ENCODE data around the gene MIGA1.
"Not testable (repeated sequence)": the region's sequence is repeated elsewhere in the genome, so short reads cannot be mapped to it uniquely, and the experiment has no call there.

Gene MIGA1, protein sequence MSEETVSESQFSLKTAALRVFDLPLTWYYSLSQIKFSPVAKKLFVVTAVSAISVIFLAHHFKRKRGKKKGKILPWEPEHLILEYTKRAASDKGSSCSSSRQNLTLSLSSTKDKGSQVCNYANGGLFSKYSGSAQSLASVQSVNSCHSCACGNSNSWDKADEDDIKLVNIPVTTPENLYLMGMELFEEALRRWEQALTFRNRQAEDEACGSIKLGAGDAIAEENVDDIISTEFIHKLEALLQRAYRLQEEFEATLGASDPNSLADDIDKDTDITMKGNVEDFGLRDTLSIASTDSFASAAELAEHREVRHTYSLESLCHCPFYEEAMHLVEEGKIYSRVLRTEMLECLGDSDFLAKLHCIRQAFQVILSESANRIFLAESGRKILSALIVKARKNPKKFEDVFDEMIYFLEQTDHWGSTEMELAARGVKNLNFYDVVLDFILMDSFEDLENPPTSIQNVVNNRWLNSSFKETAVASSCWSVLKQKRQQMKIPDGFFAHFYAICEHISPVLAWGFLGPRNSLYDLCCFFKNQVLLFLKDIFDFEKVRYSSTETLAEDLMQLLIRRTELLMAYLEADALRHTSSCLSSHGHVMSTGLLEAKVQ

DNA sequence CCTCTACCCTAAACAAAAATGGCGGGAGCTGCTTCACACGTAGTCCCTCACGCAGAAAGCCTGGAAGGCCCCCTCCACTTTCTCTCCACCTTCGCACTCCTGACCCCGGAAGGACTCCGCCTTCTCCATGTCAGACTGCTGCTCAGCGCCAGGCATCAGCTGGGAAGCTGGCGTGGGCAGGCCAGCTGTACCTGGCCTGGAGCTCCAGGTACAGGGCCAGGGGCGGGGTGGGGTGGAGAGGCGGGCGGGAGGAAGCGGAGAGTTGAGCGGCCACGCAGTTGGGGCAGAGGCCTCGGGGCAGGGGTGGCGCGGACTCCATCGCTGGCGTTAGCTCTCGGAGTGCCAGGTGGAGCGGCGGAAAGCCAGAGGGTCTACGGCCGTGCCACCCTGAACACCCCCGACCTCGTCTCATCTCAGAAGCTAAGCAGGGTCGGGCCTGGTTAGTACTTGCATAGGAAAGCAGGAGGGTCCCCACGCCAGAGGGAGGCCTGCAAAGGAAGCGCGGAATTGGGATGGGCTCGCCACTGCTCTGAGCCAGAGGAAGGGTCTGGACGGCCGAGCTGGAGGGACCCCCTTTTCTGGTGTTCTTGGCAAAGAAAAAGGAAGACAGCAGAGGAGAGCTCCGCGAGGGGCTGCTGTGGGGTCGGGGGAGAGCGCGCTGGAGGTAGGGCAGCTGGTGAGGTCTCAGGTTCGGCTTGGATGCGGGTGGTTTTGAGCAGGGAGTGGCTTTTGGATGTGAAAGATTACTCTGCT, at the start of gene MIGA1:
Gene MIGA1, plus strand, starts transcription at position 121 of the 753 bp plus-strand sequence. CDS start 3,604 bp downstream, outside the sequence.
- no peak for DNase-seq

DNA sequence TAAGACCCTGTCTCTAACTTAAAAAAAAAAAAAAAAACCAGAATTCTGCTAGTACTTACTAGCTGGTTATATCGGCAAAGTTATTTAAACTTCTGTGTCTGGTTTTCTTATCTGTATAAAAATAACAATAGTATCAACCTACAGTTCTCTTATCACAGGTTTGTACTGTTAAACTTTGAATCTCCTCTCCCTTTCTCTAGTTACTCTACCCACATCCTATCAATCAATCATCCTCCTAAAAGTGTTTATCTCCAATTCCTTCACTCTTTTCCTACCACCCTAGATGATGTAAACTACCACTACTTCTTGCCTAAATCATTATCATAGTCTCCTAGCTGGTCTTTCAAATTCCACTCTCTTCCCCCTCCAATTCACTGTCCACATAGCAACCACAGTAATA, 47.4 kb upstream of the MIGA1 start:
- no peak for DNase-seq

DNA sequence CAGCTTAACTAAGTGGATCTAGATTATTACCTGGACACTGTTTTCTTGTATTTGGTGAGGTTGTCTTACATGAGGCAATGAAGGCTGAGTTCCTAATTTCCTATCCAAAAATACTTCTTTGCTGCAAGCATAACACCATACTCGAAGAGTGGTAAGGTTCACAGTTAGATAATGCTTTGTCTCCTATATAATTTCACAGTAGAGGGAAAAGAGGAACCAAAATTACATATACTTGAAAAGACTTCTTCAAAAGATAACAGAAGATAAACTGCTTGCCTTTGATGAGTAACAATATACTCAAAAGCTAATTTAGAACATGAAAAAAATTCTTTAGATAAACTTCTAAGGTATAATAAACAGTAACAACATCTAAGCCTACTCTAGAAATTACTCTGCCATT, 40.2 kb upstream of the MIGA1 start:
- no peak for DNase-seq

DNA sequence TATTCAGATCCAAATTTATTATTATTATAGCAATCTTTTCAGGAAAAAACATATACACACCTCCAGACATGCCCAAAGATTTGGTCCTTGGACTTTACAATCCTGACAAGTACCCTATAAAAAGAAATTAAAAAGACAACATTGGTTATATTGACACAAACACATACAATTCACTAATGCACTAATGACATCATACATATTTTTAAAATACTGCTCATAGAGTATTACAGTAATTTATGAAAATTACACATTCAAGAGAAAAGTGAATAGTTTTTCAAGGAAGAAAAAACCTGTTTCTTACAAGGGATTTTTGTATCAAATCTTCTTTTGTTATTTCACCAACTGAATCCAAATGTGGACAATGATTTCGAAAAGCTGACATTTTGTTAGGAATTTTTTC, 38.1 kb upstream of the MIGA1 start:
- no peak for DNase-seq

DNA sequence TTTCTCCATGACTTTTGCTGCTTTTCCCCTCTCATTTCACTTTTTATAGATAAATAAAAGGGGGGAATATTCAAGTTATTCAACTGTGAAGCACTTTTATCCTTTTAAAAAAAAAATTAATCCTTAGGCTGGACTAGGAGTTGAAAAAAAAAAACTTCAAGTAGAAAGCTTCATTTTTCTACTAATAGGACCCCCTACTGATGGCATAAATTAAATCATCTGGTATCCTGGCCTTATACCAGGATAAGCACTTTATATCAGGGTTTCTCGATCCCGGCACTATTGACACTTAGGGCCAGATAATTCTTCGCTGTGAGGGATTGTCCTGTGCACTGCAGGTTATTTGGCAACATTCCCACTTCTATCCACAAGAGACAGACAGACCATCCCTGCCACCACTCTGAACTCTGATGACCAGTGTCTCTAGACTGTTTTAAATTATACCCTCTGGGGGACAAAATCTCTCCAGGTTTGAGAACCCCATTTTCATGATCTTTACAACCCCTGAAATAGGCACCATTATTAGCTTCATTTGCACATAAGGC, 37.4 kb upstream of the MIGA1 start:
- DNase-seq = no peak

DNA sequence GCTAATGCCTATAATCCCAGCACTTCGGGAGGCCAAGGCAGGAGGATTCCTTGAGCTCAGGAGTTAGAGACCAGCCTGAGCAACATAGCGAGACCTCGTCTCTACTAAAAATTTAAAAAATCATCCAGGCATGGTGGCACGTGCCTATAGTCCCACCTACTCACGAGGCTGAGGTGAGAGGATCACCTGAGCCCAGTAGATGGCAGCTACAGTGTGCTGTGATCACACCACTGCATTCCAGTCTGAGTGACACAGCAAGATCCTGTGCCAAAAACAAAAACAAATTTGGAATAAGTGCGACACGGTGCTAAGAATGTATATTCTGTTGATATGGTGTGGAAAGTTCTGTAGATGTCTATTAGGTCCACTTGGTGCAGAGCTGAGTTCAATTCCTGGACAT, 34.9 kb upstream of the MIGA1 start:
- no peak for DNase-seq

DNA sequence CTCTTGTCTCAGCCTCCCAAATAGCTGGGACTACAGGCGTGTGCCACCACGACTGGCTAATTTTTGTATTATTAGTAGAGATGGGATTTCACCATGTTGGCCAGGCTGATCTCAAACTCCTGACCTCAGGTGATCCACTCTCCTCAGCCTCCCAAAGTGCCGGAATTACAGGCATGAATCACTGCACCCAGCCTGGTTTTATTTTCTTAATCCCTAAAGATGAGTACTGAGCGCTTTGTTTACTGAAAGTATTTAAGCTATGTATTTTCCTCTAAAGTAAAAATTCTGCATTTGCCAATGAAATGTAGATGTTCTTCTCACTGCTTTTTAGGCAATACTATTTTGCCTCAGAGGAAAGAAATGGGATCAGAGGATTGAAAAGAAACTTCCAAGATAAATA, 30.0 kb upstream of the MIGA1 start:
- DNase-seq = not testable (repeated sequence)

DNA sequence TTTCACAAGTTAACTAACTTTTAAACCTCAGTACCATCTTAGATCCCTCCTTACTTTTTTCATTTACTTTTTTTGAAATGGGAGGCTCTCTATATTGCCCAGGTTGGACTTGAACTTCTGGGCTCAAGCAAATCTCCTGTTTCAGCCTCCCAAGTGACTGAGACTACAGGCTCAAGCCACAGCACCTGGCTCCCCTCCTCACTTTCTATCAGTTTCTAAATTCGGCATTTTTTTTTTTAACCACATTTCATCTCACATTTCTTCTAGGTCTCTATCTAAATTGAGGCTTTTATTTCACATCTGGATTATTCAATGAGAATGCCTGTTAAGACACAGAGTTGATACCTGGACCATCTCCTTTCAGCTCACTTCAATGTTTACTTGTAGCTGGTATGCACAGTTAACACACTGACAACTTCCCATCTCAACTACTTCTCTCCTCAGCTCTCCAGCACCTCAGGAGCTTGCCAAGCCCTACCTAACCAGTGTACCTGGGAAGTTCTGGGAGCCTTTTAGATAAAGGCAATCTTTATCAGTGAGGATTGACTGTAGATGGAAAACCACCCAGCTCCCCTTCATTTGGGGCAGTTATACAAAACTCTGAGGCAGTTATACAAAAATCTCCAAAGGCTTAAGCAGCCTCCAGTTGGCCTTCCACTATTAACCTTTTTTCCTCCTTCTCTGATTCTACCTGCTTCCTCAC, 23.2 kb upstream of the MIGA1 start:
- DNase-seq = no peak

DNA sequence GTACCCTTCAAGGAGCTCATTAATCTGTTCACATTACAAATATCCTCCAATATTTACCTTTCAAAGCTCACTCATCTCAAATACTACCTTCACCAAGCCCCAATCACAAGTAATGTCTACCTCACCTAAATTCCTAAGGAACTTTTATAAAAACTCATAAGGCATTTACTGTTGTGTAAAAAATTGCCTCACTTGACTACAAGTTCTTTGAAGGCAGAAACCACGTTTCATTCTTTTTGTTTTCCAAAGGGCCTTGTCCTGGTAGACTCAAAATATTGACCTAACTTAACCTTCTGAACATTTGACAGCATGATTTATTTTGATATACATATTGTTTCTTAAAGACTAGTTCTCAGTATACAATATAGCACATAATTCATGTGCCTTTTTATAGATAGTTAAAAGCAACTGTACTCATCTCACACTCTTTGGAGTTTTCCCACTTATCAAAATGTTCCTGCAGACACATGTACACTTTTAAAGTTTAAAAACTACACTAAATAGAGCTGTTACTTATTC, 22.3 kb upstream of the MIGA1 start:
- no peak for DNase-seq

DNA sequence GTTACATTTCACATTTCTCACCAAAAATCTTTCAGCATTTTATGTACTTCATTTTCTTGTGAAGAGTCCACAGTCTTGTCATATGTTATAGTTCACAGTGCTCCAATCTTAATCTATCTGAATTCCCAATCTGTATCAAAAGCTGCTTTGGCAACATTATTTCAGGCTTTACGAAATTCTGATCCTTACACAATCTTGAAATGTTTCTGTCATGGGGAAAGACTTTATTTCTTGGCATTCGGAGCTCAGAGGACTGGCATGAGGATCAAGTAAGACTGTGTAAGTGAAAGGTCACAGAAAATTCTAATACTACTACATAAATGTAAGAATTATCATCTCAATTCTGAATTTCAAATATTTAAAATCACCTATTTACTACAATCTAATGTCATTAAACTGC, 21.8 kb upstream of the MIGA1 start:
- no peak for DNase-seq

DNA sequence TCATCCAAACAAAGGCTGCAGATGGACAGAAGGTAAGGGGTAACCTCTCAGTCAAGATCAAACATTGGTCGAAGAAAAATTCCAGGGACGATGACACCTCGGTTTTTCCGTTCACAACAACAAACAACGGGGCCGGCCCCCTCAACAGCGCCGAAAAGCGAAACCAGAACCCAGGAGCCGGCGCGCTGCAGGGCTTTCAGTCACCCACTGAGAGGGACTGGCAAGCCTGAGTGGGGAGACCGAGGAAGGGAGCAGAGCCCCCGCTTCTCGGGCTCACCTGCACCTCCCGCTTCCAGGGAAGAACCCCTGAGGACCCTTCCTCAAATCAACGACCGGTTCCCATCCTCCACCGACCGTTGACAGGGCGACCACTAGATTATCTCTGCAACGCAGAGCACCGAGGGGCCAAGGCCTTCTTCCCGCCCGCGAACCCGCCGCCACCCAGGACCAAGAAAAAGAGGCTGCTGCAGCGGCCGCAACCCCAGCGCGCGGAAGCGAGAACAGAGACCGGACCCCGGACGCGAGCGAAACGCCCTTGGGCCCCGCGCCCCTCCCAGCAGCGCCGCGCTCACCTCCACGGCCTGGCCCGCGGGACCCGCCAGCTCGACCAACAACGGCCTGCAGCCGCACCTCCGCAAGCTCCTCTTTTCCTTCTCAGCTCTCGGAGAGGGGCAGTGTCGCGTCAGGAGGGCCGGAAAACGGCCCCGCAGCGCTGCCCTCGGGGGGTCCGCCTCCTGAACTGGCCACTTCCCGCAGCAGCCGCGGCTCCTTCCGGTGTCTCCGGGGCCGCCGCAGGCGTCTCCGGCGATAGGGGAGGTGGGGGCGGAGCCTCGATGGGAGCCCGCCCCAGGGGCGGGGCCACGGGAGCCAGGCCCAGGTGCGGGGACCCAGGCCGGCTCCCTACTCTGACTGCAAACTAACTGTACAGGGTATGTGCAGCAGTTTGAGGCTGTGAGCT, 20.1 kb upstream of the MIGA1 start, which contains the start of gene USP33:
Gene USP33, minus strand, starts transcription at position 782 of the 958 bp plus-strand sequence. CDS start 18,155 bp downstream, outside the sequence.
- no peak for DNase-seq

DNA sequence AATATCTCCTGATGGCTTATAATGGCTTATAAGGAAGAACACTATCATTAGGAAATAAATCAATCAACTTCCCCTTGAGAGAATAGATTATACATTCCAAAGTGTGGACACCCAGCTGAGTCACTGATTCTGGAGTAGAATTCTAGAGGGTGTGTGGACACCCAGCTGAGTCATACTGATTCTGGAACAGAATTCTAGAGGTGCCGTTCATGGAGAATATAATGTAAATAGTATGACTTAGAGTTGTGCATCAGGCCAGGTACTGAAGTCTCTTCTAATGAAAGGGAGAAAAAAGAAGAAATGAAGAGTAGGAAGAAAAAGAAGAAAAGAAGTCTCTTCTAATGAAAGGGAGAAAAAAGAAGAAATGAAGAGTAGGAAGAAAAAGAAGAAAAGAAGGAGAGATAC, 17.4 kb upstream of the MIGA1 start:
- DNase-seq = no peak

DNA sequence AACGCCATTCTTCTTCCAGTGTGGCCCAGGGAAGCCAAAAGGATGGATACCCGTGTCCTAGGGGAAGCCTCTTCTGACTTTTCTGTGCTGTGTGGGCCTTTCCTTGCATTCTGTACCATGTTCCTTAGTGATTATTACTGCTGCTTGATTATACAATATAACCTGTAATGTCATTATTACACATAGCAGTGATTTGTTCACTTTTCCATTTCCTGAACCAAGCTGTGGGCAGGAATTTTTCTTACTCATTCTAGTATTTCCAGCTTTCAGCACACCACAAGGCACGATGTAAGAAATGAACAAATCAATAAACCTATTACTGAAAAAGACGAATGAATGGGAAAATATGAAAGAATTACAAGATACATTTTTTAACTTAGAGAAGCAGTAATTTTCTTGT, 11.4 kb upstream of the MIGA1 start:
- no peak for DNase-seq

DNA sequence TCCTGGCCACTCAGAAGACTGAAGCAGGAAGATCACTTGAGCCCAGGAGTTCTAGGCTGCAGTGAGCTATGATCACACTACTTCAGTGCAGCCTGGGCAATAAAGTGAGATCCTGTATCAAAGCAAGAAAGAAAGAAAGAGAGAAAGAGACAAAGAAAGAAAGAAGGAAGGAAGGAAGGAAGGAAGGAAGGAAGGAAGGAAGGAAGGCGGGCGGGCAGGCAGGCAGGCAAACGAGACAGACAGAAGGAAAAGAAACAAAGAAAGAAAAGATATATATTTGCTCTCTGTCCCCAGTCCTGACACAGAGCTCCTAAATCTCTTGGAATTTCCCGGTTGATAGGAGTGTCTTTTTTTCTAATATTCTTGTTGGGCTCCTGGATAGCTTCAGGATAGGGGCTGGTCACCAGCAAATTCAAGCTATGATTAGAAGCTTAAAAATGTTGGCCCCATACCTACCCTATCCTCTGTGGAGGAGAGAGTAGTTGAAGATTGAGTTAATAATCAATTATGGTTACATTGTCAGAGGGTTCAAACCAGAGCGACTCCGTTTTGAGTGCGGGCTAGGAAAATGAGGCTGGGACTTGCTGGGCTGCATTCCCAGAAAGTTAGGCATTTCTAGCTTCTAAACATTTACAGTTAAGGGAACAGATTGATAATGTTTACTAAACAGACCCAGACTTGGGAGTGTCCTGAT, 3.3 kb upstream of the MIGA1 start:
- no peak for DNase-seq

DNA sequence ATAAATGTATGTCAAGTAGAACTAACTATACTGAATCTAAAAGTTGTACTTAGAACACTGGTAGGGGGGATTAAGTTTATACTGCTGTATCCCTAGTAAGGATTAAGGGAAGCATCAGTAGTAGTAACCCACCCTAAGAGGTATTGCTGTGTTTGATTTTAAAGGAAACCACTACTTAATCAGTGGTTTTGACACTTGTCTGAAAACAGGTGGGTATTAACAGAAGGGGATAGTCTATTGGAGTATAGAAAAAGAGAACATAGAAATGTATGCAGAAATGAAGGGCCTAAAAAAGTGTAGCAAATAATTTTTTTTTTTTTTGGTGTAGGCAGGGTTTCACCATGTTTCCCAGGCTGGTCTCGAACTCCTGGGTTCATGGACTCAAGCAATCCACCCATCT, 2.2 kb downstream of the MIGA1 start:
- DNase-seq = no peak

DNA sequence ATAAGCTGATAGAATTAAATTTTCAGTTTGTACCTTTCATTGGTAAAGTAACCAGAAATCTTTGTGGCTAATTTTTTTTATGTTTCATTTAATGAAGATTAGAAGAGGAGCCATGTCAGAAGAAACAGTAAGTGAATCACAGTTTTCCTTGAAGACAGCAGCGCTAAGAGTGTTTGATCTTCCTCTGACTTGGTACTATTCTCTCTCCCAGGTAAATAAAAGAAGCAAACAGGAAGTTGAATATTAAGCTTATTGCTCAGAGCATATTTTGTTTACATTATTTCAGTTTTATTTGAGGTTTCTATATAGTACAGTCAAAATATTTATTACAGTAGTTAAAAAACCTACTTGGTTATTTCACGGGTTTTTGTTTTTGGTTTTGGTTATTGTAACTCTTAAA, 3.7 kb downstream of the MIGA1 start:
- no peak for DNase-seq

DNA sequence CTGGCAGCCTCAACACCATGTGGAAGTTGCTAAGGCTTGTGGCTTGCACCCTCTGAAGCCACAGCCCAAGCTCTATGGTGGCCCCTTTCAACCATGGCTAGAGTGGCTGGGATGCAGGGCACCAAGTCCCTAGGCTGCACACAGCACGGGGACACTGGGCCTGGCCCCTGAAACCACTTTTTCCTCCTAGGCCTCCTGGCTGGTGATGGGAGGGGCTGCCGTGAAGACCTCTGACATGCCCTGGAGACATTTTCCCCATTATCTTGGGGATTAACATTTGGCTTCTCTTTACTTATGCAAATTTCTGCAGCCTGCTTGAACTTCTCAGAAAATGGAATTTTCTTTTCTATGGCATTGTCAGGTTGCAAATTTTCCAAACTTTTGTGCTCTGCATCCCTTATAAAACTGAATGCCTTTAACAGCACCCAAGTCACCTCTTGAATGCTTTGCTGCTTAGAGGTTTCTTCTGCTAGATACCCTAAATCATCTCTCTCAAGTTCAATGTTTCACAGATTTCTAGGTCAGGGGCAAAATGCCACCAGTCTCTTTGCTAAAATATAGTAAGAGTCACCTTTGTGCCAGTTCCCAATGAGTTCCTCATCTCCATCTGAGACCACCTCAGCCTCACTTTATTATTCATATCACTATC, 6.8 kb downstream of the MIGA1 start:
- not testable (repeated sequence) for DNase-seq

DNA sequence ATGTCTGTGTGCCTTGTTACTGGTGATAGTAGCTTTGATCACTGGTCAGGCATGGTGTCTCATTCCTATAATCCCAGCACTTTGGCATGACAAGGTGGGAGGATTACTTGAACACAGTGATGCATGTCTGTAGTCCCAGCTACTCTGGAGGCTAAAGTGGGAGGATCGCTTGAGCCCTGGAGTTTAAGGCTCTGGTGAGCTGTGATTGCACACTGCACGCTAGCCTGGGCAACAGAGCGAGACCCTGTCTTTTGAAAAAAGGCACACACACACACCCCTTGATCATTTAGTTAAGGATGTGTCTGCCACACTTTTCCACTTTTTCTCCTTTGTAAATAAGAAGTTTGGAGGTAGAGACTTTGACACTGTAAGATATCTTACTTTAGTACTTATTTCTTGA, 15.1 kb downstream of the MIGA1 start:
- DNase-seq = no peak

DNA sequence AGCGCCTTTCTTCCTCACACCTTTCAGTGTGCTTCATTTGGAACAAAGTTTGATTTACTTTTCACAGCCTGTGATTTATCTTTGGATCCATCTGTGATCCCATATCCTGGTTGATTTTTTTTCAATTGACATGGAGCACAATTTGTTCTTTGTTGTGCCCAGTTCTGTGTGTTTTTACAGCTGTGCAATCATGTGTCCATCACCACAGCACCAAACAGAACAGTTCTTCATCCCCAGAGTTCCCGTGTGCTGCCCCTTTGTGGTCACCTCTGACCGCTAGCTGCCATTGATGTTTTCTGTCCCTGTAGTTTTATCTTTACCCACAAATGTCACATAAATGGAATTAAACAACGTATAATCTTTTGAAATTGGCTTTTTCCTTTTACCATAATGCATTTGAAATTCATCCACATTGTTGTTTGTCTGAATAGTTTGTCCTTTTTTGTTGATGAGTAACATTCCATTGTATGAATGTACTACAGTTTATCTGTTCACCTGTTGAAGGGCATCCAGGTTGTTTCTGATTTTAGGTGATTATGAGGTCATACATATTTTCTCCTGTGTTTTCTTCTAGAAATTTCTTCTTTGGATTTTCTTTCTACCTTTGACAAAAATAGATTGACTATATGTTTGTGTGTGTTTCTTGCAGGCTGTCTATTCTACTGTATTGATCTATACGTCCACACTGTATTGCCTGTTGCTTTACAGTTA, 17.4 kb downstream of the MIGA1 start:
- DNase-seq = no peak

DNA sequence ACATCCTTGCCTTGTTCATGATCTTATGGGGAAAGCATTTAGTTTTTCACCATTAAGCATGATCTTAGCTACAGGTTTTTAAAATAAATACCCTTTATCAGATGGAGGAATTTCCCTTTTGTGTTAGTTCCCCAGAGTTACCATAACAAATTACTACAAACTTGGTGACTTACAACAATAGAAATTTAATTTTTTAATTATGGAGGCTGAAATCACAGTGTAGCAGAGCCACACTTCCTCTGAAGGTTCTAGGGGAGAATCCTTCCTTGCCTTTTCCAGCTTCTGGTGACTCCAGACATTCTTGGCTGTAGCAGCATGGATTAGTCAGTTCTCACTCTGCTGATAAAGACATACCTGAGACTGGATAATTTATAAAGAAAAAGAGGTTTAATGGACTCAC, 18.5 kb downstream of the MIGA1 start:
- DNase-seq = no peak
